H54 (cell line): ENCODE data around the gene RPGR.
A peak's percentile ranks its signal among the peaks of the same experiment; 100 is the strongest.

Source experiments
- DNase-seq: peaks from one replicate; pipeline ENCODE4 v3.0.0; 2011; ENCODE audit warnings: low spot score, mixed read lengths; ENCODE audit not compliant: insufficient read length
- FAIRE-seq: peaks from 3 replicates; lab custom pipeline; 2011; peaks lifted over from hg19 to GRCh38; lab: Jason Lieb, UNC
- POLR2A ChIP-seq: IDR thresholded peaks from 2 replicates; pipeline ENCODE4 v1.6.1; 2011; ENCODE audit warnings: low read depth, mild to moderate bottlenecking, low read length

RPGR gene

DNA sequence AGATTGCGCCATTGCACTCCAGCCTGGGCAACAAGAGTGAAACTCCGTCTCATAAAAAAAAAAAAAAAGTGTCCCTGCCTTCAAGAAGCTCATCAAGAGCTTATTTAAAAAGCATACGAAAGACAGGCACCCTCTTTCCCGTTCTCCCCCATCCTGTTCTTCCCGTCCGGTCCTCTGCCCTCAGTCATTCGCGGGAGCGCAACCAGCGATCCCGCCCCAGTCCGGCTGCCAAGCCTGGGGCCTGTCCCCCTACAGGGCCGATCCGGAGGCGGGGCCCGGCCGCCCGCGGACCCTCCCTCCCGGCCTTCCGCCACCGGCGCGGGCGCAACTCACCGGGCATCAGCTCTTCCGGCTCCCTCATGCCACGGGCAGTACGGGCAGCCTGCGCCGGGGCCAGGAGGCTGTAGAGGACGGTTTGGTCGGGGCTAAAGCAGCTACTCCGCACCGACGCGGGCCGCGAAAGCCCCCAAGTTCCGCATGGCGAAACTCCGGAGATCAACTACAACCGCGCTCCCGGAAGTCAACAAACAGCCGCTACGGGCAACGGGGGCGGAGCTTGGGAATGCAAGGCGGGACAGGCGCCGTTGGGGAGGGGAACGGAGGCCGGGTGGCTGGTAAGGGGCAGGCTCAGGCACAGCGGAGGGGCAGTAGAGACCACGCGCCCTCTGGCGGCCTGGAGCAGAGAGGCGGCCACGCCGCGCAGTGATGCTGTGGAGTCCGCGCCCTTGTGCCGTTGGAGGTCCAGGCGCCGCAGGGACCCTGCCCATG is at the start of gene RPGR:
RPGR (minus strand) TSS at position 503 of the 768 bp plus-strand sequence; CDS start at position 361, 142 bp downstream.
- no peak for FAIRE-seq
- peak; percentile 57 for DNase-seq
- peak; percentile 40; the same call in 1 of the 2 replicates for TF ChIP-seq POLR2A

DNA sequence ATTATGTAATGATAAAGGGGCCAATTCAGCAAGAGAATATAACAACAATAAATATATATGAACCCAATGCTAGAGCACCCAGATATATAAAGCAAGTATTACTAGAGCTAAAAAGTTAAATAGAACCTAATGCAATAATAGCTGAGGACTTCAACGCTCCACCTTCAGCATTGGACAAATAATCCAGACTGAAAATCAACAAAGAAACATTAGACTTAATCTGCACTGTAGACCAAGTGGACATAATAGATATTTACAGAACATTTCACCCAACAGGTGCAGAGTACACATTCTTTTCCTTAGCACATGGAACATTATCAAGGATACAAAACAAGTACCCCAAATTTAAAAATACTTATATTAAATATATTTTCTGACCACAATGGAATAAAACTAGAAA is 49.4 kb upstream of the RPGR start:
- TF ChIP-seq POLR2A: no peak
- no peak for DNase-seq
- no peak for FAIRE-seq

DNA sequence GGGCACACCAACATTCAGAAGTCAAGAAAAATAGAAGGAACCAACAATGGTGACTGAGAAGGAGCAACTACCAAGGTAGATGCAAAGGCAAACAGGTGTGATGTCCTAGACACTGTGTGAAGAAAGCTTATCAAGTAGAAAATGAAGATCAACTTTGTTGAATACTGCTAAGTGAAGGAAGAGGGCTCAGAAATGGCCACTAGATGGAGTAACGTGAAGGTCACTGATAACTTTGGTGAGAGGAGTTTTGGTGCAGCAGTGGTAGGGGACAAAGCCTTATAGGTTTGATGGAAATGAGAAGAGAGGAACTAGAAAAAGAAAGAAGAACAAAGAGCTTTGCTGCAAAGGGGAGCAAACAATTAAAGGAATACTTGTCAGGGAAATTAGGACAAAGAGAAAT is 48.6 kb upstream of the RPGR start:
- FAIRE-seq (no peak), DNase-seq (no peak)
- no peak for TF ChIP-seq POLR2A

GRCh38 chrX:38374431-38374830 is 47.1 kb upstream of the RPGR start:
- no peak for TF ChIP-seq POLR2A
- FAIRE-seq: no peak
- no peak for DNase-seq

DNA sequence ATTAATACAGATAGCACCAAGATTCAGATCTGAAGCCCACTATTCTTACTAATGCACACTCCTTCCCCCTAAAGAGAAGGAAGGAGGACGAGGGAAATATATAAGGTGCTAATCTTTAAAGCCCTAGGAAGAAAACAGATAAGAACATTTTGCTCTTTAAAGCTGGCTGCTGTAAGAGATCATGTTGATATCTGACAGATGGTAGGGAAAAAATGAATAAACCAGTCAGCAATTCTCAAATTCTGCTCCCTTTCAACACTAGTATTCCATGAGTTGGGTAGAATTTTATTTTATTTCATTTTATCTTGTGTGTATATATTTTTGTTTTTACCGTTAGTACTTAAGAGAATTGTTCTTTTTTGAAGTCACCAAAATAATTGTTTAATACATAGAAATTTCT is 44.3 kb upstream of the RPGR start:
- TF ChIP-seq POLR2A: no peak
- DNase-seq (no peak), FAIRE-seq (no peak)

GRCh38 chrX:38368774-38369173 is 41.5 kb upstream of the RPGR start:
- DNase-seq (no peak), FAIRE-seq (no peak)
- no peak for TF ChIP-seq POLR2A

- no peak for FAIRE-seq
- no peak for DNase-seq
- no peak for TF ChIP-seq POLR2A
Measured at GRCh38 chrX:38365954-38366353, 38.6 kb upstream of the RPGR start.

DNA sequence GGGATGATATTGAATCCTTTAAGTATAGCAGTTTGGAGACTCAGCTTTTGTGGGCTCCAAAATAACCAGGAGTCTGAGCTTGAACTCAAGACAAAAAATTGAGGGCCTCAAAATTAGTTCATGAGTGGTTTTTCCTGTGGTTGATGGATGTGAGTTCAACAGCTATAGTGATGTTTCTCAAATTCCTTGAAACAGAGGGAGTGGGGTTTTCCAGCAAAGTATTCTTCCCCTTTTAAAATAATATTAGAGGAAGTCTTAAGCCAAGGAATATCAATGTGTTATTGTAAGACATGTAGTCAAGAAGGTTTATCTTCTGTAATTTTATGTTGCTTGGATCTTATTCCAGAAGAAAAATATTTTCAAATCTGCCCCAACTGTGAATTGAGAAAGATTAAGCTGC is 35.7 kb upstream of the RPGR start:
- no peak for DNase-seq
- no peak for FAIRE-seq
- no peak for TF ChIP-seq POLR2A

DNA sequence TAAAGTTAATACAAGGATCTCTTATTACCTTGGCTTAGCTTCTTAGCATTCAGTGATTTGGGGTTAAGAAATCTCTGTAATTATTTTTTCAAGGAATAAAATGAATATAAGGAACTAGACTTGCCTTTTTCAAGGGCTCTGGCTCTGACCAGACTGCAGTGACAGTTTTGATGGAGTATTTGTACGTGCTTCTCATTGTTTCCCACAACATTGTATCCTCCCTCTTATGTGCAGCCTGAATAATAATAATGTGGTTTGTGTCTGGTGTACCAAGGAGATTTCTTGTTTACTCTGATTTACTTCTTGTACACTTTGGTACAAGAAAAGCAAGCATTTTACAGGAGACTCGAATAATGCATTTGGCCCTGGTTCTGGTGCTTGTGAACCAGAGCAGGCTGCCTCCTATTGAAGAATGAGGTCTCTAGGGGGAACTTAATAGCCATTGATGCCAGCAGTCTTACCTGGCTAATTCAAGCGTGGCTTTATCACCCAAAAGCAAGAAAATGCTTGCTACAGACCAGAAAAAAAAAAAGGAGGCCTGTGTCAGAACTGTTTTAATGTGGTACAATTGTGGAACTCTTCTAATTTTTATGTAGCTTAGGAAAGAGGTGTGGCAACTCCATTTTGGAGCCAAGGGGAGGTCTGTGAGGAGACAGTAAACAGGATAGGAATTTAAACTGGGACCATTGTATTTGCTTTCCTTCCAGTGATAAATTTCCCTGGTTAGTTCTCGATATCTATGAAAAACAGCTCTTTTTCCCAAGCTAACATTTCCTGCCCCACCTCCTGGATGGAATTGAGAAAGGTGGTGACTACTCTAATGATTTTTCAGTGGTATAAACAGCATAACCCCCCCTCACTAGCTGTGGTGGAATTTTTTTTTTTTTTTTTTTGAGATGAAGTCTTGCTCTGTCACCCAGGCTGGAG is 30.7 kb upstream of the RPGR start:
- no peak for TF ChIP-seq POLR2A
- FAIRE-seq (no peak), DNase-seq (no peak)

GRCh38 chrX:38356401-38356800 is 29.1 kb upstream of the RPGR start:
- no peak for DNase-seq
- no peak for FAIRE-seq

GRCh38 chrX:38352362-38352761 is 25.1 kb upstream of the RPGR start, which contains the start of gene OTC:
TSS of gene OTC (plus strand) at chrX:38352604. CDS start at chrX:38352697, 93 bp downstream.
- no peak for DNase-seq
- TF ChIP-seq POLR2A: no peak
- FAIRE-seq: no peak

More at GRCh38 chrX:38356401-38356800, 29.1 kb upstream of the RPGR start:
- TF ChIP-seq POLR2A: no peak

DNA sequence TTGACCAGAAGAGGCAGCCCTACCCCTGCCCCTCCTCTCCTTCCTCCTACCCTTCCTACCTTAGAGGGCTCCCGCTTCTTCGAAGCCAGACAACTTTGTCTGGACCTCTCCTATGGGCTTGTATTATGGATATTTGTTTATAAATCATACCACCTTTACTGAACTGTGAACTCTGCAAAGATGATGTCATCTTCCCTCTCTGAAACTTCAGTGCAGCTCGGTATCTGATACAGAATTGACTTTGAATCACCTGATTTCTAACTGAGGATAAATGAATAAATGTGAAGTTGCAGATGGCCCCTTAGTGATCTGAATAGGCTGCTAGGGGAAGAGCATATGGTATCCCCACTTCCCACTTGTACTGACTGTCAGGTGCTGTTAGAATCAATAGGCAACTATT is 24.0 kb upstream of the RPGR start:
- FAIRE-seq (no peak), DNase-seq (no peak)
- no peak for TF ChIP-seq POLR2A

DNA sequence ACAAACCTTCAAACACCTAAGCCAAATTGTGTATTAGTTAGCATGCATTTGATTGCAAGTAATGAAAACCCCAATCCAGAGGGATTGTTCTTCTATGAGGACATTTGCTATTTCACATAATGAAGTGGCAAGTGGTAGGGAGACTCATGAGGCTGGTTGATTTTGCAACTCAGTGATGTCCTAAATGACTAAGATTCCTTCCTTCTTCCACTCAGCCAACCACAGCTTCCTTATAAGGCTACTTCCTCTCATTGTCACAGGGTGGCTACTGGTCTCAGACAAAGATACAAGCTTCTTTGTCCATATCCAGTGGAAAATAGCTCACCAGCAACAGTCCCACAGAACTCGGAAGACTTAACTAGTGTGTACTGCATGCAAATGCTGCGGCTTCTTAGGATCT is 19.8 kb upstream of the RPGR start:
- no peak for DNase-seq
- FAIRE-seq: no peak
- no peak for TF ChIP-seq POLR2A

DNA sequence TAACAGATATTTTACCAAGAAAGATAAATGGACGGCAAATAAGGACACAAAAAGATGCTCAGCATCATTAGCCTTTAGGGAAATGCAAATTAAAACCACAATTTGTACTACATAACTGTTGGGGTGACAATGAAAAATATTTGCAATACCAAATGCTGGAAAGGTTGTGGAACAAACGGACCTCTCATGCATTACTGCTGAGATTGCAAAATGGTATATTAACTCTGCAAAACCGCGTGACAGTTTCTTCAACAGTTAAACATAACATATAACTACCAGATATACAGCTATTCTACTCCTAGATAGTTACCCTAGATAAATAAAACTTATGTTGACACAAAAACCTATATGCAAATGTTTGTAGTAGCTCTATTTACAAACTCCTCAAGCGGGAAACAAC is 18.8 kb upstream of the RPGR start:
- TF ChIP-seq POLR2A: no peak
- FAIRE-seq: no peak
- no peak for DNase-seq
